ENCODE results near the gene CEP164.

- TF ChIP-seq POLR2A (IDR thresholded peaks at IDR 0.05) (no peak), CTCF (IDR thresholded peaks at IDR 0.05) (no peak)
Measured at GRCh38 chr11:117394221-117394925, 66.7 kb downstream of the CEP164 start.

Data from lower leg skin (tissue), 3 donors.